HG02571 (cell line): Measurements from ENCODE around the gene EDEM1.

Experiments
- ATAC-seq: cut with Tn5 transposase; IDR thresholded peaks from one replicate; pipeline ENCODE4 v1.9.1; 2021; ENCODE audit warnings: mild to moderate bottlenecking, moderate library complexity; ENCODE audit not compliant: unreplicated experiment

The EDEM1 gene

GRCh38 chr3:5264093-5264600, 76.6 kb downstream of the EDEM1 start:
- no peak for ATAC-seq

- ATAC-seq: no peak
These were observed 77.6 kb downstream of the EDEM1 start for GRCh38 chr3:5264896-5265770.

GRCh38 chr3:5267252-5267651, 79.7 kb downstream of the EDEM1 start:
- no peak for ATAC-seq

- ATAC-seq: no peak
These were observed 80.4 kb downstream of the EDEM1 start for GRCh38 chr3:5267889-5268288.
